GM18909 (cell line): ENCODE measurements around the gene JPH2.

Experiments
- ATAC-seq: cut with Tn5 transposase; IDR thresholded peaks from one replicate; pipeline ENCODE4 v1.9.1; 2021; ENCODE audit warnings: mild to moderate bottlenecking; ENCODE audit not compliant: unreplicated experiment, poor library complexity

The JPH2 gene

GRCh38 chr20:44067650-44068081 is 119.3 kb downstream of the JPH2 start:
- no peak for ATAC-seq

DNA sequence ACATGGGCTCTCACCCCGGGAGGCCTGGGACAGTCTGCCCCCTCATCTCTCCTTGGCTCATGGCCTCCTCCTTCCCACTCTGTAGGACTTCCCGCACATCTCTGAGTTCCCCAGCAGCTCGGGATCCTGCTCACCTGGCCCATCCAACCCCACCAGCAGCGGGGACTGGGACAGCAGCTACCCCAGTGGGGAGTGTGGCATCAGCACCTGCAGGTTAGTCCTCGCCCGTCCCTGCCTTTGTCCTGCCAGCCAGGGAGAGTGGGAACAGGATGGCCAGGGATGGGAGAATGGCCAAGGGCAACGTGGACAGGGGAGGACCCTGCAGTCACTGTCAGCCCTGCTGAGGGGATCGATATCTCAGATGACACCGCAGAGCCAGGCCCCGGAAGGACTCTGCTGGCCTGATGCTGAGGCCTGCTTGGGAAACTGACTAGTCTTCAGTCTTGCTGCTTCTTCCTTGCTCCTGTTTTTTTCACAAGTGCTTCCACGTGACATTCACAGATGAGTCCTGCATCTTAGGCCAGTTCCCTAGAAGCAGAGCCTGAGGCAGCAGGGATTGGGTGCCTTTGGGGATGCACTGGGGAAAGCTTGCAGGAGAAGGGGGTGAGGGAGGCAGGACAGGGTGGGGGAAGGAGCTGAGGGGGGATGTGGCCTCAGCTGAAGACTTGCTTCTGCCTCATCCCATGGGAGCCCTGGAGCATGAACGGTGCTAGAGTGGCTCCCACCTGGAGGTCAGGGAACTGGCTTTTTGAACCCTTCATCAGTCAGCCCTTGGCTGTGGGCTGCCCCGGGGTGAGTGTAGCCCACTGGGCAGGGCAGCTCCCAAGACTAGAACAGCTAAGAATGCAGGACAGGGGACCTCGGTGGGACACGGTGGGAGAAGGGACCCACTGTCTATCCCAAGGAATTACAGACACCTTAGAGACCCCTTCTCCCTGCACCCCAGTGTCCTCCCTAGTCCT is 120.1 kb downstream of the JPH2 start:
- no peak for ATAC-seq

DNA sequence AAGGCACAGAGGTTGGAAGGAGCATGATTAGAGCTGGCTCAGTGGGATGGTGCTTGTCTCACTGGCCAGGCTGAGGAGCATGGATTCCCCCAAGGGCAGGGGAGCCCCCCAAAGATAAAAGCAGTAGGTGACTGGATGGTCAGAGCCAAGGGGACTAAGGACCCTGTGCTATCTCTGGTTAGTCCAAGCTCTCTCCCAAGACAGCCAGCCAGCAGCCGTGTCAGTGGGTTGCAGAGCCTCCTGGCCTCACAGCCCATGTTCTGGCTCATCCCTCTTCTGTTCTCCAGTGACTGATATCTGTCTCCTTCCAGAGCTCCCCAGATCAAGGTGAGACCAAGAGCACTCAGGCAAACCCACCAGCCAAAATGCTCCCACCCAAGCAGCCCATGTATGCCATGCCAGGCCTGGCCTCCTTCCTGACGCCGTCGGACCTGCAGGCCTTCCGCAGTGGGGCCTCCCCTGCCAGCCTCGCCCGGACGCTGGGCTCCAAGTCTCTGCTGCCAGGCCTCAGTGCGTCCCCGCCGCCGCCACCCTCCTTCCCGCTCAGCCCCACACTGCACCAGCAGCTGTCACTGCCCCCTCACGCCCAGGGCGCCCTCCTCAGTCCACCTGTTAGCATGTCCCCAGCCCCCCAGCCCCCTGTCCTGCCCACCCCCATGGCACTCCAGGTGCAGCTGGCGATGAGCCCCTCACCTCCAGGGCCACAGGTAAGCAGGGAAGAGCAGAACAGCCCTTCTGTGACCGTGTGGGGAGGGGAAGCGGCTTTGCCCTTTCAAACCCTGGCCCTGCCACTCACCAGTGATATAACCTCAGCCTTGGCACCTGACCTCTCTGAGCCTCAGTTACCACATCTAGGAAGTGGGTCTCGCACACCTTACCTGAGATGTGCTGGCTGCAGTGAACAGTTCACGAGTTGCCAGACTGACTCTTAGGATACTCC is 121.3 kb downstream of the JPH2 start:
- ATAC-seq, result no peak

DNA sequence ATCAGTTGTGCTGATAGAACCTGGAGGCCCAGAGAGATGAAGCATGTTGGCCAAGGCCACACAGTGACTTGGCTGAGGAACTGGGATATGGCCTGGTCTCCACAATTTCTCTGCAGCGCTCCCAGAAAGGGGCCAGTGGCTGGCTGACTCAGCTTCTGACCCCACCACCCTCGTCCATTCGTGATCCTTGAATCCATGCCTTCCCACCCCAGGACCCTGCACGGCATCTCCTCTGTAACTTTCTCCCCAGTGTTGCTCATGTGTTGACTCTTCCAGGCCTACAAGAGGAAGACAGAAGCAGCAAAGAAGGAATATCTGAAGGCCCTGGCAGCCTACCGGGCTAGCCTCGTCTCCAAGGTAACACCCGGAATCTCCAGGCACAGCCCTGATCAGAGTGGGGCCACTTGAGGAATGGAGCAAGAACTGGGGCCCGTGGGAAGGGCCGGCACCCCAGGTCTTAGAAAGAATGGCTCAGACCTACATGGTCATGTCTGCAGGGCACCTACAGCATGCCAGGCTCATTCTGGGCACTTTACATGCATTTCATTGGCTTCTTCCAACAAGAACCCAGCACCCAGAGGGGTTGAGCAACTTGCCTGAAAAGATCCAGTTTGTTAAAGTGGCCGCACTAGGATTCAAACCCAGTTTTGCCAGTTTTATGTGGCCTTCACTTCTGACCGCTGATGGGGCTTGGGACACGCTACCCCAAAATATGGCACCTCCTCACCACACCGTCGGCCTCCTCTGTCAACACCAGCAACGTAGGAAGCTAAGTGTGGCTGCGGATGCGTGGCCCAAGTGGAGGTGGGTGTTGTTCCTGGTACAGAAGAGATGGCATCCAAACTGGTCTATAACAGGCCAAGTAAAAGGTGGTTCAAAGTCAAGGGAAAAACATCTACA is 122.2 kb downstream of the JPH2 start:
- ATAC-seq, result no peak
